Upper lobe of left lung (tissue), 4 donors: ENCODE data around the gene ZNF785.

Experiments
- CTCF ChIP-seq, 6 experiments: fragments of 450-650 bp in 4 of 6; fragments of 200-600 bp in 2 of 6; sonication (generic) in 2 of 6; IDR thresholded peaks; one replicate each; pipeline ENCODE4 v1.5.1; 2016 to 2019; ENCODE audit warnings: antibody characterized with exemption in 6 of 6
- EP300 ChIP-seq, 4 donors: sonication (generic); formaldehyde crosslinking; IDR thresholded peaks; one replicate each; pipeline ENCODE4 v1.5.1; 2017; ENCODE audit warnings: antibody characterized with exemption in 4 of 4, control low read depth in 2 of 4
- POLR2A ChIP-seq, 4 donors: fragments of 450-650 bp; IDR thresholded peaks; one replicate each; pipeline ENCODE4 v1.5.1; 2016 to 2017; ENCODE audit warnings: antibody characterized with exemption in 4 of 4, mild to moderate bottlenecking in 2 of 4
- POLR2AphosphoS5 ChIP-seq, 2 donors: sonication (generic); formaldehyde crosslinking; IDR thresholded peaks; one replicate each; pipeline ENCODE4 v1.5.1; 2017; ENCODE audit warnings: antibody characterized with exemption in 2 of 2

- TF ChIP-seq CTCF (IDR thresholded peaks at IDR 0.05) = no peak
- no peak for TF ChIP-seq POLR2A (IDR thresholded peaks at IDR 0.05)
- no peak for TF ChIP-seq EP300 (IDR thresholded peaks at IDR 0.05)
- no peak for TF ChIP-seq POLR2AphosphoS5 (IDR thresholded peaks at IDR 0.05)
These were observed 19.5 kb downstream of the ZNF785 start for GRCh38 chr16:30565984-30566383.
